Stimulated activated CD4-positive, alpha-beta T cell treated with anti-CD3 and anti-CD28 coated beads, Interleukin-1b, Interleukin-23, amount 100 ng/mL, for 48 hours (primary cell): ENCODE measurements around the gene AMIGO1.

Experiments
- DNase-seq: peaks from one replicate; pipeline ENCODE4 v3.0.0-alpha.2; 2020

The AMIGO1 gene

GRCh38 chr1:109501644-109502363 lies 7.7 kb downstream of the AMIGO1 start:
- no peak for DNase-seq

- DNase-seq, result no peak
Observed at GRCh38 chr1:109500941-109501381, 8.6 kb downstream of the AMIGO1 start.

GRCh38 chr1:109499661-109500536 lies 9.6 kb downstream of the AMIGO1 start:
- DNase-seq, result peak; percentile 61

GRCh38 chr1:109499081-109499480 lies 10.4 kb downstream of the AMIGO1 start:
- DNase-seq, result no peak

GRCh38 chr1:109498161-109498801 lies 11.2 kb downstream of the AMIGO1 start:
- DNase-seq, result no peak

- DNase-seq, result no peak
Observed at GRCh38 chr1:109497449-109498160, 11.9 kb downstream of the AMIGO1 start.

GRCh38 chr1:109495738-109496137 lies 13.8 kb downstream of the AMIGO1 start:
- DNase-seq, result no peak

- peak; percentile 86 for DNase-seq
Observed at GRCh38 chr1:109493805-109494539, 15.6 kb downstream of the AMIGO1 start, which contains the start of gene CYB561D1. Gene CYB561D1, plus strand, starts transcription at chr1:109494094. Its CDS starts 46 bp downstream, at chr1:109494140.

GRCh38 chr1:109493227-109493626 lies 16.3 kb downstream of the AMIGO1 start:
- no peak for DNase-seq

- DNase-seq, result no peak
Observed at GRCh38 chr1:109492779-109493178, 16.7 kb downstream of the AMIGO1 start.

GRCh38 chr1:109491372-109491771 lies 18.2 kb downstream of the AMIGO1 start:
- DNase-seq, result no peak

- DNase-seq, result no peak
Observed at GRCh38 chr1:109490934-109491302, 18.6 kb downstream of the AMIGO1 start.

- peak; percentile 62 for DNase-seq
Observed at GRCh38 chr1:109490029-109490933, 19.2 kb downstream of the AMIGO1 start.

GRCh38 chr1:109488696-109489095 lies 20.8 kb downstream of the AMIGO1 start:
- no peak for DNase-seq

- DNase-seq, result no peak
Observed at GRCh38 chr1:109488201-109488600, 21.3 kb downstream of the AMIGO1 start.

GRCh38 chr1:109487261-109487660 lies 22.3 kb downstream of the AMIGO1 start:
- DNase-seq, result no peak

GRCh38 chr1:109485001-109485400 lies 24.5 kb downstream of the AMIGO1 start:
- DNase-seq, result no peak

GRCh38 chr1:109484519-109484975 lies 25.0 kb downstream of the AMIGO1 start:
- no peak for DNase-seq

- DNase-seq, result peak; percentile 92
Observed at GRCh38 chr1:109483672-109484518, 25.6 kb downstream of the AMIGO1 start, which contains the start of gene ATXN7L2. Gene ATXN7L2, plus strand, starts transcription at chr1:109483905. Its CDS starts 49 bp downstream, at chr1:109483954.
